GM12873 (cell line): ENCODE results near the gene BRCC3.

Source experiments
- TF ChIP-seq, protein P1 (sequence below): IDR thresholded peaks from 2 replicates; pipeline ENCODE4 v1.5.1; 2012; ENCODE audit warnings: low read depth, mild to moderate bottlenecking, moderate library complexity, low read length, control low read depth; ENCODE audit not compliant: insufficient read depth; ENCODE audit errors: missing control alignments

BRCC3 gene

DNA sequence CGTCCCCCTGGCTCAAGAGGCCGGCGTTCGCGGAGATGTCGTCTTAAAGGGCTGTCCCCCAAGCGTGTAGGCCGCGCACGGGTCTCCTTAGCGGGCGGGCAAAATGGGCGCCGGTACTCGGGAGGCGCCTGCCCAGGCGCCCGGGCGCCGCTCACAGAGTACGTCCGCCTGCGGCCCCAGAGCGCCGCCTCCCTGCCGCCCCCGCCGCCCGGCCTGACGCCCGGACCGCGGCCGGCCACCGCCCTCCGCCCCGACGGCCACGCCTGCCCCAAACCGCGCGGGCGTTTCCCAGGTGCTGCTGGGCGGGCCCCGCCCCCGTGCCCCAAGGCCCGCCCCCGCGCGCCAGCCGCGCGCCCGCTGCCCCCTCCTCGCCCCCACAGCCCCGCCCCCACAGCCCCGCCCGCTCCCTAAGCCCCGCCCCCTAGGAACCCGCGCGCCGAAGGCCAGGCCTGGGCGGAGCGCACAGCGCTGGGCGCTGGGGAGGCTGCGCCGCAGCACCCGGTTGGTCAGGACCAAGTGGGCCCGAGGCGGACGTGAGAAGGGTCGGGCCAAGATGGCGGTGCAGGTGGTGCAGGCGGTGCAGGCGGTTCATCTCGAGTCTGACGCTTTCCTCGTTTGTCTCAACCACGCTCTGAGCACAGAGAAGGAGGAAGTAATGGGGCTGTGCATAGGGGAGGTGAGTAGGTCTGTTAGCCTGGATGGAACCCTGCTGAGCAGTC lies at the start of gene BRCC3, which contains the start of the genes CMC4 and MTCP1:
TSS of gene BRCC3 (plus strand) at position 534 of the 719 bp plus-strand sequence. CDS start at position 554, 20 bp downstream.
TSS of gene CMC4 (minus strand) at position 162 of the 719 bp plus-strand sequence. CDS start 7,113 bp downstream, outside the sequence.
TSS of gene MTCP1 (minus strand) at position 162 of the 719 bp plus-strand sequence. CDS start 5,126 bp downstream, outside the sequence.
- TF ChIP-seq, protein P1, sequence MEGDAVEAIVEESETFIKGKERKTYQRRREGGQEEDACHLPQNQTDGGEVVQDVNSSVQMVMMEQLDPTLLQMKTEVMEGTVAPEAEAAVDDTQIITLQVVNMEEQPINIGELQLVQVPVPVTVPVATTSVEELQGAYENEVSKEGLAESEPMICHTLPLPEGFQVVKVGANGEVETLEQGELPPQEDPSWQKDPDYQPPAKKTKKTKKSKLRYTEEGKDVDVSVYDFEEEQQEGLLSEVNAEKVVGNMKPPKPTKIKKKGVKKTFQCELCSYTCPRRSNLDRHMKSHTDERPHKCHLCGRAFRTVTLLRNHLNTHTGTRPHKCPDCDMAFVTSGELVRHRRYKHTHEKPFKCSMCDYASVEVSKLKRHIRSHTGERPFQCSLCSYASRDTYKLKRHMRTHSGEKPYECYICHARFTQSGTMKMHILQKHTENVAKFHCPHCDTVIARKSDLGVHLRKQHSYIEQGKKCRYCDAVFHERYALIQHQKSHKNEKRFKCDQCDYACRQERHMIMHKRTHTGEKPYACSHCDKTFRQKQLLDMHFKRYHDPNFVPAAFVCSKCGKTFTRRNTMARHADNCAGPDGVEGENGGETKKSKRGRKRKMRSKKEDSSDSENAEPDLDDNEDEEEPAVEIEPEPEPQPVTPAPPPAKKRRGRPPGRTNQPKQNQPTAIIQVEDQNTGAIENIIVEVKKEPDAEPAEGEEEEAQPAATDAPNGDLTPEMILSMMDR = no peak

DNA sequence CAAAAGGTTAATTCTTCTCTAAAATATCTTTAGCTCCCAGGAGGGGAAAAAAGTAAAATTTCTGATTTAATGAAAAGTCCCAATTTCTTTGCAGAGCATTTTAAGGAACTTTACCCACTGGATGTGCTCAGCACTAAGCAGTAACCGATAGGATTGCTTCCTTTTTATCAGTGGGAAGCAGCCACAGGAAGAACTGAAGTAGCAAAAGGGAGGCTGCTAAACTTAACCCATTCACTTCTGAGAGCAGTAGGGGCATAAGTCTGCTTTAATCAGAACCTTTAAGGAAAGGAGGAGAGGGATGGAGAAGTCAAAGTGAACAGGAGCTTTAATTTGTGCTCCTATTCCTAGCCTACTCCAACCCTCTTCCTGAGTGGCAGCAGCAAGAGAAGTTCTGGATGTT lies 48.7 kb upstream of the BRCC3 start, which contains the start of gene F8:
TSS of gene F8 (minus strand) at position 139 of the 400 bp plus-strand sequence. CDS start 171 bp downstream, outside the sequence.
- TF ChIP-seq, protein P1 = no peak

DNA sequence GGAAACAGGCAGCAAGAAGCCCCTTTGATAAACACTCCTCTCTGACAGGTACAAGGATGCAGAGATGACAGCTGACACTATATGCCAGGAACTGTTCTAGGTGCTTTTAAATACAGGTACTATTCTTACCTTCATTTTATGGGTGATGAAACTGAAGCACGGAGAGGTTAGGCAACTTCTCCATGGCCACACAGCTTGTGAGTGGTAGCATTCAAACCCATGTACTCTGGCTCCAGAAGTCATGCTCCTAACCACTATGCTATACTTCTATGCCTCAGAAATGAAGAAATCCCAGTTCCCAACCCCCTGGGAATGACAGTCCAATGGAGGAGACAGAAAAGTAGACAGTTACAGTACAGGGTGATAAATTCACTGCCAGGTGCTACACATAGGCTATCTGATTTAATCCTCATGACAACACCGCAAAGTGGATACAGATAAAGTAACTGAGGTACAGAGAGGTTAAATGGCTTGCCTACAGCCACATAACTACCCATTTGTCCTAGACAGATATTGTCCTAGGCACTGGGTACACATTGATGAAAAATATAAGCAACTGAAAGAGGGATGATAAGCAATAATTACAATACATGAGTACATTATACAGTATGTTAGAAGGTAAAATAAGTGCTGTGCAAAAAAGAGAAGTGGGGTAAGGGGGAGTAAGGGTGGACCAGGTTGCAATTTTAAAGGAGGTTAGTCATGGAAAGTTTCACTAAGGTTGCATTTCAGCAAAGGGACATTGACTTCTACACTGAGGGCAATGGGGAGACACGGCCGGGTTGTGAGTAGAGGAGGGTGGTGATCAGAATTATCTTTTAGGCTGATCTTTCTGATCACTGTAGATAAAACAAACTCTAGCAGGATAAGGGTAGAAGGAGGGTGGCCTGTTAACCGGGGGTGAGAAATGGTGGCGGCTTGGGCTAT lies 47.1 kb upstream of the BRCC3 start:
- TF ChIP-seq, protein P1 = no peak

DNA sequence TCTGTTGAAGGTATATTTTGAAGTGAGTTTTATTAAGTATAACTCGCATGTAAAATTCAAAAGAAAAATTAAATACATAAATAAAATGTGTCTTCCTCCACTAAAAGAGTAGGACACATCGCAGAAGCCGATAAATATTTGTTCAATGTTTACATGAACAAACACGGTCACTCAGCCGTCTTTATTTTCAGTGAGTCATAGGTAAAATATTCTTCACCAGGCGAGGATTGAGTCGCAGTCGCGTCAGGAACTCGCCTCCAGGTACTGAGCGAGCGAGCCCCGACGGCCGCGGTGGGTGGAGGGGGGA lies 44.9 kb upstream of the BRCC3 start:
- TF ChIP-seq, protein P1 = no peak

DNA sequence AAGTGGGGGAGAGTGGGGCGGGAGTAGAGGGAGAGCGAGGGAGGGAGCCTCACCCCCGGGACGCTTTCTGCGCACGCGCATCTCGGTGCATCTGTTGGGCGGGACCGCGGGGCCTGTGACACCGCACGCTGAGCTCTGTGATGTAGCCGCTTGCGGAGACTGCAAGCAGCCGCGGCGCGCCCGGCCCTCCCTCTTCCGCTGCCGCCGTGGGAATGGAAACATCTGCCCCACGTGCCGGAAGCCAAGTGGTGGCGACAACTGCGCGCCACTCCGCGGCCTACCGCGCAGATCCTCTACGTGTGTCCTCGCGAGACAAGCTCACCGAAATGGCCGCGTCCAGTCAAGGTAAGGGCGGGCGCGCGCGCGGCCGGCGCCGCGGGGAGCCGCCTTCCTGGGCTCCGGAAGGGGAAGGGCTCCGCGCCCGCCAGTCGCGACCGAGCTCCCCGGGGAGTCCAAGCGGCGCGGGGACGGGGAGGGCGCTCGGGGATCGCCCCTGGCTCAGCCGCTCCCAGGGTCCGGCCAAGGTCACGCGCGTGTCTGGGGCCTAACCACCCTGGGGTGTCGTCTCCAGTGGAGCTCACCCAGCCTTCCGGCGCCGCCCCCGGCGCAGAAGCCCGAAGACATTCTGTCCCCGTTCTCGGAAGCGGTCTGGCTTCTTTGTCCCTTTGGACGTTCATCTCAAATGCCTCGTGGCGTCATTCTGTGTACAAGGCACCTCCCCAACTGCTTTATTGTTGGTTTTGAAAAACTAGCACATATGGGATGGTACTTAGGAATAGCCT lies 44.4 kb upstream of the BRCC3 start, which contains the start of gene FUNDC2:
TSS of gene FUNDC2 (plus strand) at position 118 of the 782 bp plus-strand sequence. CDS start at position 213, 95 bp downstream.
- TF ChIP-seq, protein P1 = no peak

DNA sequence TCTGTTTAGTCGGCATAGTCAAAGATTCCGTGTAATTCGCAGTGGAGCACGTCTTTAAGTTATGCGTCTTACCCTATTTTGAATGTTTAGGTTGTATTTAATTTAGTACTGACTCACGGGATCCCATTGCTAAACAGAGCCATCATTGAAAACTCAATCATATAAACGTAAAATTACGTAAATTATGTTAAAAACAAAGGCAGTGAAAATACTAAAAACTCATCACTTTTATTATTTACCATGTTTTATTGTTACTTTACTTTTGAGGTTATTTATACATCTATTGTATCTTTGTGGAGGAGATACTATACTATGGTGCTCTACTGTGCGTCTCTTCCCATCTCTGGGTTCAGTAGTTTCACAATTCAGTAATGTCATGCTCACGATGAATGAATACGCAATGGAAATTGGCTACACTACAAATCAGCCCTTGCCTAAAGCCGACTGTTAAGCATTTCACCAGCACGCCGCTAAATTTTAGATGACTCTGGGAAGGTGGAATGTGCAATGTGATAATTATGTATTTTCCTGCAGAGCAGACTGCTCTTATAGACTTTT lies 43.7 kb upstream of the BRCC3 start:
- TF ChIP-seq, protein P1 = no peak
